NCI-H146 (cell line): Measurements from ENCODE around the gene RHD.
"Not testable (repeated sequence)": the region's sequence is repeated elsewhere in the genome, so short reads cannot be mapped to it uniquely, and the experiment has no call there.

Experiments used
- DNase-seq: peaks from one replicate; lab custom pipeline; 2025; lab: John Stamatoyannopoulos, UW

The RHD gene

DNA sequence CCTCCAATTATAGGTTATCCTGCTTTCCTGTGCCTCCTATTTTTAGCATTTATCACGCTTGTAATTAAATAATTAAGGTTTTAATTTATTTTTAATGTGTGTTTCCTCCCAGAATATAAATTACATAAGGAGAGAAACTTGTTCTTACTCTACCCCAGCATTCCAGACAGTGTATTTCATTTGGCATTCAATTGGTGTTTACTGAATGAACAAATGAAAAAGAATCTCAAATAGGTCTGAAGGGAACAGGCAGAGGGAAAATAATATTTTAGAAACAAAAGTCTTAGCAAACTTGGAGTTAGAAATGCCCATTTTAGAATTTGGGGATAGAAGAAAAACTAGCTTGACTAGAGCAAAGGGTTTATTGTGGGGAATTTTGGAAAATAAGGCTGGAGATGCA lies 15.1 kb upstream of the RHD start:
- DNase-seq = no peak

DNA sequence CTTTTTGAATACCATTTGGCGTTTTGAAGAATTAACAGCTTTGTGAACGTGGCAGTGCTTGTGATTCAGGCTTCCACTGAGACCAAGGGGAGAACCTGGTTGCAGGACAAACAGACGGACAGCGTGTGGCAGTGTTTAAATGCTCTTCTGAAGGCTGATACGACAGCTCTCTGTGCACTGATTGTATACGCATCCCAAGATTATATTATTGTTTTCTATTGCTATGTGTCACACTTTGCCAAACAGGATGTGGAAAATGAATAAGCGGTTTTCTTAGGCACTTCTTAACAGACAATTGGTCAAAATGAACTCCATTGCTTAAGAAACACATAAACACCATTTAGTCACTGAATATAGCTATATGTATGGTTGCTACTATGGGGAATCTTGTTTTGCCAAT lies 12.5 kb upstream of the RHD start:
- not testable (repeated sequence) for DNase-seq

DNA sequence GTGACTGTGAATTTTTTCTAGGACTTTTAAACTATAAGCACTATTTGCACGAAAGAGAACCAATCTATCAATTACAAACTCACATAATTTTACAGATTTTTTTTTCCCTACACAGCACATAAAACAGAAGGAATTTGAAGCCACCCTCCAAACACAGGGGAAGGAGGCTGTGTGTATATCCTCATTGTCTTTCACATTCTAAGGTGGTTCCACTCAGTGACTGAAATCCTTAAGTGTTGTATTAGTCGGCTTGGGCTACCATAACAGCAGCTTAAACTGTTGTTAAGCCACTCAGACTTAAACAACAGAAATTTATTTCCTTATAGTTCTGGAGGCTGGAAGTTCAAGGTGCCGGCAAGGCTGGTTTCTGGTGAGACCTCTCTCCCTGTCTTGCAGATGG lies 12.0 kb upstream of the RHD start:
- not testable (repeated sequence) for DNase-seq

DNA sequence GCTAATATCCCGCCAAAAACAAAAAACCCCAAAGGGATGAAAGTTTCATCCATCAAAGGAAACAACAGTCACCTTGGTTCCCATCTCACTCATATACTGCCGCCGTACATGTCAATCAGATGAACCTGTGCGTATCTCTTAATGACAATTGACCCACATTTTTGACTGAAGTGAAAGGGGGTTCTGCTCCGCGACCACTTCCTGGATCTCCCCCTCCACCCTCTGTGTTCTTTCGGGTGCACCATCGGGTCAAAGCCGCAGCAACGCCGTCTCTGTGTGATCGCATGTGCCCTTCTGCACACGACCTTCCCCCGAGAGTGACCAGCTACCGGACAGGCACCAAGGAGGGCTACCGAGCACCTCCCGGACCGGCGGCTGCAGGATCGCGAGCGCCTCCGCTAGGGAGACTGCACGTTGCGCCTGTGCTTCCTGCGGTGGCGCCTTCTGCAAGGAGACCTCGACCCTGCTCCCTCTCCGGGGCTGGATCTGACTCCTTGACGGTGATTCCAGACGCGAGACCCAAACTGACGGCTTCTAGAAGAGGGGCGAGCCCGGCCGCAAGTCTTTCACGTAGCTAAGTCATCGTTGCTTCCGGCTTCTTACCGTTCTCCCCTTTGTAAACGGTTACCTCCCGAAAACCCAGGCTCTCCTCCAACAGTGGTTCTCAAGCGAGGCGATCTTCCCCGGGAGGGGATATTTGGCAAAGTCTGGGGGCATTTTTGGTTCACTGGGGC lies 5.6 kb upstream of the RHD start:
- DNase-seq = not testable (repeated sequence)

DNA sequence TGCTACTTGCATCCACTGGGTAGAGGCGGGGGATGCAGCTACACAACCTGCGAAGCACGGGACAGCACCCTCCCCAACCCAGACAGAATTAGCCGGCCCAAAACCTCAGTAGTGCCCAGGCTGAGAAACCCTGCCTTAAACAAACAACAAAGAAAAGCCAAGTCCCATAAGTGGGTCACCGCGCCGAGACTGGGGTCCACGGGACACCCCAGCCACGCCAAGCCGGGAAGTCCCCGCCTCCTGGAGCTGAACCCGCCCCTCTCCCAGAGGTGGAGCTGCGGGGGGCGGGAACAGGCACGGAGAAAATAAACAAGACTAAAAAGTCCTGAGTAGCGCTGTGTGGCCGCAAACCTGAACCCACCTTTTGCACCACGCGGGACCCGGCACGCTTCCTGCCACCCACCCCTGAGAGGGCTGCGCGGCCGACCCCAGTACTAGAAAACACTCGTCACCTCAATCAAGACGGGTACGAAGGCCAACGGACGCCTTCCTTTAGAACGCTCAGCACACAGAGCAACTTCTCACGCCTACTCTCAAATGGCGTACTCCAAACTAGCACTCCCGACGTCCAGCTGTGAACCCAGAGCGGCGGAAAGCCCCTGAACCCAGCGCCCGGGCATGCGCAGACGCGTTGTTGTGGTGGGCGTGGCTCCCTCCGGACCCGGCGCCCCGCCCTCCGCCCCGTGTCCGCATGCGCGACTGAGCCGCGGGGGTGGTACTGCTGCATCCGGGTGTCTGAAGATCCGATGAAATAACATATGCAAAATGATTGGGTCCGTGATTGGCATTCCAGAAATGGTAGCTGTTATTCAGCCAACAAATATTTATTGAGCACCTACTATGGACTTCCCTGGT lies 4.8 kb upstream of the RHD start:
- DNase-seq = peak; percentile 54

DNA sequence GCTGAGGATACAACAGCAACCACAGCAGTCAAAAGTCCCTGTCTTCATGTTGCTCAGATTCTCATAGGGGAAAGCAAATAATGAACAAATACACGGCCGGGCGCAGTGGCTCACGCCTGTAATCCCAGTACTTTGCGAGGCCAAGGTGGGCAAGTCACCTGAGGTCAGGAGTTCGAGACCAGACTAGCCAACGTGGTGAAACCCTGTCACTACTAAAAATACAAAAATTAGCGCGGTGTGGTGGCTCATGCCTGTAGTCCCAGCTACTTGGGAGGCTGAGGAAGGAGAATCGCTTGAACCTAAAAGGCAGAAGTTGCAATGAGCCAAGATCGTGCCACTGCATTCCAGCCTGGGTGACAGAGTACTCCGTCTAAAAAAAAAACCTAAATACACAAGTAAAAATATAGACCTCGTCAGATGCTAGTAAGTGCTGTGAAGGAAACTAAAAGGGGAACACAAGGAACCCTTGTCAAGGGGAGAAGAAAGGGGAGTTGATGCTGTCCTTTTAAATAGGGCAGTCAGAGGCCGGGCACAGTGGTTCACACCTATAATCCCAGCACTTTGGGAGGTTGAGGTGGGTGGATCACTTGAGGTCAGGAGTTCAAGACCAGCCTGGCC lies 4.1 kb upstream of the RHD start:
- DNase-seq = not testable (repeated sequence)

DNA sequence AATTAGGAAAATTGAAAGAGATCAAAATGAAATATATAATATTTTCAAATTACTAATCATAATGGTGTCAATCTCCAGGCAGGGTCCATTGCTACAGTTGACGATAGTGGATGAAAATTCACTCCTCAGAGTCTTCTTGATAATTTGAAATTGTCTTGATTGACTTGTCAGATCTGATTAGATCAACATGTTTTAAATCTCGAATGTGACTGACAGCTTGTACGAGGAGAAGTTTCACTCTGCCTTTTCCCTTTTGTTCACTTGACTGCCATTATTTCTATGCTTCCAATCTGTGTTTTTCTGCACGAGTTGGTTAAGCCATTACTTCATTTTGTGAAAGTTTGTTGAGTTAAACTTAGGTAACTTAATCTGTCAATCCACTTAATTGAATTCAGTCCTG lies 3.3 kb downstream of the RHD start:
- not testable (repeated sequence) for DNase-seq

DNA sequence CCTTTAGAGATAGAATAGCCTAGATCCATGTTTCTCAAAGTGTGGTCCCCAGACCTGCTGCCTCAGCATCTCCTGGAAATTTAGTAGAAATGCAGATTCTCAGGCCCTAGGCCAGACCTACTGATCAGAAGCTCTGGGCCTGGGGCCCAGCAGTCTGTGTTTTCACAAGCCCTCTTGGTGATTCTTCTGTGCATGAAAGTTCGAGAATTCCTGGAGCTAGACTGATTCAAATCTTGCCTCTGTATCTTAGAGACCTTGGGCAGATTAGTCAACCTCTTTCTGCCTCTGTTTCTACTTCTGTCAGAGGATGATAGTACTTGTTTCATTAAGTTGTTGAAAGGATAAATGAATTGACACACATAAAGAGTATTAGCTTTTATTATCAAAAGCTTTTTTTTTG lies 5.0 kb downstream of the RHD start:
- not testable (repeated sequence) for DNase-seq

DNA sequence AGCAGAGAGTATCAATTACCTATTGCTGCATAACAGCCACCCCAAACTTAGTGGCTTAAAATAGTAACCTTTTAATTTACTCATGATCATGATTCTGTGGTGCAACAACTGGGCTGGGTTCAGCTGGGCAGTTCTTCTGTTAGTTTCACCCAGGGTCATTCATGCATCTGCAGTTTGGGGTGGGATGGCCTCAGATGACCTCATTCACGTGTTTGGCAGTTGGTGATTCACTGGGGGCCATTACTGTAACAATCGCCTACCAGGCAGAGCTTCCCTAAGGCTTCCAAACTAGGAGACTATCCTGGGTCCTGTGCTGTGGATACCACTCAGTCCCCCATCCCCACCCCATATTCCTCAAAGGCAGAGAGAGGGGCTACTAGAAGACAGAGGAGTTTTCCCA lies 6.0 kb downstream of the RHD start:
- not testable (repeated sequence) for DNase-seq

DNA sequence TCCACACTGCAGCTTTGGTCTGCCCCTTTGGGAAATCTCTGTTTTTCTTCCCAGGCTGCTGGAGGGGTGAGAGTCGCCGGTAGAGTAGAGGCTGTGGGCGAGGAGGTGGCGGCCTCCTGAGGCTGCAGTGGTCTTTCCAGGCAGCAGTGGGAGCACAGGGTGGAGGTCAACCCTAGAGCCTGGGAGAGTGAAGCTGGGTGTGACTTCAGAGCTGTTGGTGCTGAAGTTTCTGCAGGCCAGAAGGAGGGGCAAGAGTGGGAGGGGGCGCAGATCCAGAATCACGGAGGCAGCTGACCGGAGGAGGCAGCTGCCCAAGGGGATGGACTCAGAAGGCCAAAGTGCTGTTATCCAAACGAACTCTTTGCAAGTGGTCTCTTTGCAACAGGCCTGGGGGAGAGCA lies 6.5 kb downstream of the RHD start:
- DNase-seq = not testable (repeated sequence)

DNA sequence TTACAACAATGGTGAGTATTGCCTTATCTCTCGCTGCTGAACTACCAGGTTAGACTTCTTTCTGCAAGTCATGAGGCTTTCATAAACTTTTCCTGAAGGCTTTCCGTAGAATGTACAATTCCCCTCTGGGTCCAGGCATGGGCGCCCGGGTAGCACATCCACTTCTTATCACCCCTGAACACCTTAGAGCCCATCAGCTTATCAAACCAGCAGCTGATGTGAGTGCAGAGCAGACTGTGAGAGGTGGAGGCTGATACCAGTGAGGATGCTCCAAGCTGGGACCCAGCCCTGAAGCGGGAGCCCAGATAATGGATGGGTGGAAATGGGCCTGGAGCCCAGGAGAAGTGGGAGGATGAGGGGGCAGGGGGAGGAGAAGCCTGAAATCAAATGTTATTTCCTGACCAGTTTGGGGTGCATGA lies 7.4 kb downstream of the RHD start:
- DNase-seq = not testable (repeated sequence)

DNA sequence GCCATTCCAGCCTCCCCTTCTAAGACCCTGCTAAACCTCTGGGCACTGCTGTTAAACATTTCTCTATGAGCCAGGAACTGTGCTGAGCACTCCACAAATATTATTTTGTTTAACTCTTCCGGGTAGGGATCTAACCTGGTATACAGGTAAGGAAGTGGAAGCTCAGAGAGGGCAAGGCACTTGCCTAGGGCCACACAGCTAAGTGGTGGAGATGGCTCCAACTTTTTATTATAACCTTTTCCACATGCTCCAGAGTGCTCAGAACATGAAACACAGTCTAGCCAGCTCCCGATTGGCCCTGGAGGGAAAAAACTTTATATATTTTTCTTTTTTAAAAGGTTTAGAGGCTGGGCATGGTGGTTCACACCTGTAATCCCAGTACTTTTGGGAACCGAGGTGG lies 13.6 kb downstream of the RHD start:
- DNase-seq = not testable (repeated sequence)

DNA sequence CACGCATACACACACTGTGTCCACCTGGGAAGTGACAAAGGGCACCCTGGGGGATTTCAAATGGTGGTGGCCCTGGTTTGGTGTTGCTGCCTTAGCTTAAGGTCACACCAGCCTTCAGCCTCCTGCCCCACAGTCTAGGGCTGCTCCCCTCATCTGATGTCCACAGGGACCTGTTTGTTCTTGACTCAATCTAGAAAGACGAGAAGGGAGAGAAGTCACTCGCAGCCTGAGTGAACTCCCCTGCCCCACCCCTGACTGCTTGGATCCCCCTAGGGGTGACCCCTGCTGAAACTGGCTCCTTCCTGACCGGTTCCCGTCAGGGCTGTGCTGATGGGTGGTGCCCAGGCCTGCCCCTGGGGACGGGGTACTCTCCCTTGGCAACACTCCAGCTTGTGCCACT lies 14.9 kb downstream of the RHD start:
- not testable (repeated sequence) for DNase-seq

DNA sequence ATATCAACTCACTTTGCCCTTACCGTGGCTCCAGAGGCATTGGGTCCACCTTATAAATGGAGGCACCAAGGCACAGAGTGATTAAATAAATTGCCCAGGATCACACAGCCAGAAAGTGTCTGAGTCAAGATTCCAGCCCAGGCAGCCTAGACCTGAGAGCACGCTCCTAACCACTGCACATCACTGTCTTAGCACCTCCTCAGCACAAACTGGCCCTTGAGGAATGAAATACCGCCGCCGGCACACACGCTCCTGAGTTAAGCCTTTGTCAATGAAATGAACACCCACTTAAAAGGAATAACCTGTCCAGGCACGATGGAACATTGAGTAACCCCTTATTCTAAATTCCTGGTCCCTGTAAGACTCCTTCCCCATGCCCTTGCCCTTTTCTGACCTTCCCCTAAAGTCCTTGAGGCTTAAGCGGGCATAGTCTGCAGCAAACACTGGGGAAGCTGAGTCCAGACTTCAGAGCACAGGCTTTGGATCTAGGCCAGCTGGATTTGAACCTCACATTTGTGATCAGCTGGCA lies 16.3 kb downstream of the RHD start:
- DNase-seq = not testable (repeated sequence)

DNA sequence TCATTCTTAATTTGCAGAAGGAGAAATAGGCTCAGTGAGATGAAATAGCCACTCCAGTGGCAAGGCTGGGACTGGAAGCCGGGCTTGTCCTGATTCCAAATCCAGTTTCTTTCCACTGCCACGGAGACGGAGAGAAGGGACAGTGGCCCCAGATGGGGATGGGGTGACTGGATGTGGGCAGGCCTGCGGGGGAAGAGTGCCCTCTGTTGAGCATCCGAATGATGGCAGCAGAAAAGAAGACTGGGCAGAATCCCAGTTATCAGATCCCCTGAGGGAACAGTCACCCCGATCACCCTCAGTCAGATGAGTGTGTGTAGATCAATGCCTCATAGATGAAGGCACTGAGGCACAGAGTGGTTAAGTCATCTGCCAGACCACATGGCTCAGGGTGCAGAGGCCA lies 17.7 kb downstream of the RHD start:
- not testable (repeated sequence) for DNase-seq

DNA sequence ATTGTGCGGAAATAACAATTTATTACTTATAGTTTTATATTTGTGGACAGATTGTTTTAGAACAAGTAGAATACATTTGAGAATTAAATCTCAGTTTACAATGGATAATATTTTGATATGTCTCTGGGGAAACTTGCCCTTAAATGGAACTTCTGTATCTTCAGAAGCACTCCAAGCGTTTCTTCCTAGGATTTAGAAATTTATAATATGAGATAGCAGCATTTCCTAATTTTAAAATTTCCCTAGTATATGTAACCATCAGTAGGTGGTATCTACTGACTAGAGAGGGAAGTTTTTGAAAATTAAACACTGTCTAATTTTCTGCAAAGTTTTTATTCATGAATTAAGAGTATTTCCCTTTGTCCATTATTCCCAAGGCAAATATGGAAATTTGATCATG lies 21.1 kb downstream of the RHD start:
- not testable (repeated sequence) for DNase-seq

DNA sequence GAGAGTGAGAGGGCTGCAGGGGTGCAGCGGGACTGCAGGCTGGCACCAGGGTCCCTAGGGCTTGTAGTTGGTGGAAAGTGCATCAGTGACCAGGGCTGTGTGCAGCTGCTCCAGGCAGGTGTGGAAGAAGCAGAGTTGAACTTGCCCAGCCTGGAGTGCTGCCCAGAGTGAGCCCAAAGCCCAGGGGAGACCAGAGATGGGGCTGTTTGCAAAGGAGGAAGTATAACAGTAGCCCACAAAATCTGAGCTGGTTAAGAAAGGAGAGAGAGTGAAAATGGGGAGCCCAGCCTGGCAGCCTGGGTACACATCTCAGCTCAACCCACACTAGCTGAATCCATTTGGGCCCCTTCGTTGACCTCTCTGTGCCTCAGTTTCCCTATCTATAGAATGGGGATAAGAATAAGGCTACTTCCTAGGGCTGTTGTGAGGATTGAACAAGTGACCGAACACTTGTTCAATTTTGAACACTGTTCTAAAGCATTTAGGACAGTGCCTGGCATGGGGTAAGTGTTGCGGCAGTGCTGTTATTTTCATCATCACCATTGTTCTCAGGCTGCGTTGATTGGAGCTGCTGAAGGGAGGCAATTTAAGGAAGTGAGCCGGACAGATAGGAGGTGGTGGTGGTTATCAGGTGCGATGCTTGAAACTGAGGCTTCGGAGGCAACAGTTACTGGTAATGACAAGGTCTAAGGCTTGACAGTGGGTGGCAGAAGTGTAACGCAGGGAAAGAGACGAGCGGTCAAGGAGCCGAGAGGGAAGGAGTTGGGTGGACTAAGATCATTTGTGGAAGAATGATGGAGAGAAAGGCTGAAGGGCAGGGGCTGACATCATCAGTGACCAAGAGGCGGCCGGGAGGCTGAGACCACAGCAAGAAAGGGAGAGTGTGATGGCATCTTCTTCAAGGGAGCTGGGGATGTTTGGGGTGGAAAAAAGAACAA lies 22.8 kb downstream of the RHD start:
- not testable (repeated sequence) for DNase-seq

DNA sequence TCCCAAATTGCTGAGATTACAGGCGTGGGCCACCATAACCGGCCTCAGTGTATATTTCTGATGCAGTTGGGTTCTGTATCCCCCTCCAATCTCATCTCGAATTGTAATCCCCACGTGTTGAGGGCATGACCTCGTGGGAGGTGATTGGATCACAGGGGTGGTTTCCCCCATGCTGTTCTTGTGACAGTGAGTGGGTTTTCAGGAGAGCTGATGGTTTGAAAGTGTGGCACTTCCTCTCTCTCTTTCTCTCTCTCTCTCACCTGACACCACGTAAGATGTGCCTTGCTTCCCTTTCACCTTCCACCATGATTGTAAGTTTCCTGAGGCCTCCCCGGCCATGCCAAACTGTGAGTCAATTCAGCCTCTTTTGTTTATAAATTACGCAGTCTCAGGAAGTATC lies 24.2 kb downstream of the RHD start:
- not testable (repeated sequence) for DNase-seq

DNA sequence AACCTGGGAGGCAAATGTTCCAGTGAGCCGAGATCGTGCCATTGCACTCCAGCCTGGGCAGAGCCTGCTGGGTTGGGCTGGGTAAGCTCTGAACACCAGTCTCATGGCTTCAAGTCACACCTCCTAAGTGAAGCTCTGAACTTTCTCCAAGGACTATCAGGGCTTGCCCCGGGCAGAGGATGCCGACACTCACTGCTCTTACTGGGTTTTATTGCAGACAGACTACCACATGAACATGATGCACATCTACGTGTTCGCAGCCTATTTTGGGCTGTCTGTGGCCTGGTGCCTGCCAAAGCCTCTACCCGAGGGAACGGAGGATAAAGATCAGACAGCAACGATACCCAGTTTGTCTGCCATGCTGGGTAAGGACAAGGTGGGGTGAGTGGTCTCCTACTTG lies 28.4 kb downstream of the RHD start:
- not testable (repeated sequence) for DNase-seq

DNA sequence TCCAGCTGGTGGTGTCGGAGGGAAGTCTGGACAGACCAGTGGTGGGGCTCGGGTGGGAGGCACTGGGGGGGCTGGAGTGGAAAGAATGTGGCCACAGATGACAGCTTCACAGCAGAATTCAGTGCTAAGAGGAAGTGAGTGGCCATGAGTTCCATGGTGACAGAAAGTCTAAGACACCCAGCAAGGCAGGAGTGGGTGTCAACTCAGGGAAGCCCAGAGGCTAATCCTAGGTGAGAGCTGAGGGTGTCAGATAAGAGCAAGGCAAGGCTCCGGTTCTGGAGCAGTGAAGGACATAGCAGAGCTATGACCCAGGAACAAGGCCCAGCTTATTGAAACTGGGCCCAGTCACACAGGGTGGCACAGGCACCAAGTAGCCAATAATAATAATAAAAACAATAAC lies 30.0 kb downstream of the RHD start:
- not testable (repeated sequence) for DNase-seq

DNA sequence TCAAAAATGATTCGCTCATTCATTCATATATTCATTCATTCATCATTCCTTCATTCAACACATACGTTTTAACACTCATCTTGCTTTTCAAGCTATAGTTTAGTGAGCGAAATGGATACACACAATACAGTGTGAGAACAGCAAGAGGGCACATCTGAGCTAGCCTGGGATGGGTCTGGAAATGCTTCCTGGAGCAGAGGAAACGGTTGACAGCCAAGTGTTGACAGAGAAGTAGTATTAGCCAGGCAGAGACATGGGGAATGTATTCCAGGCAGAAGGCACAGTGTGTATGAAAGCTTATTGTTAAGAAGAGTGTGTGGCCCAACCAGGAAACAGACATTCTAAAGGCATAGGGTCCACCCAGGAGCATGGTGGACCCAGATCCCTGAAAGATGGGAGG lies 32.6 kb downstream of the RHD start:
- not testable (repeated sequence) for DNase-seq
